ENCODE measurements around the gene ZDHHC24. TPM values are rescaled to one million over a fixed set of nuclear protein-coding genes. Genes with fewer than 3 reads are reported as not detected.
A peak's percentile ranks its signal among the peaks of the same experiment; 100 is the strongest.

Gene ZDHHC24
- total RNA-seq, 3 donors from 2014 or later (not counting 1 experiment from before 2014, with no cell fraction given): 18.5 to 34.9 (median 28.9) TPM

GRCh38 chr11:66475349-66476172 is 70.3 kb downstream of the ZDHHC24 start:
- Histone ChIP-seq H3K27ac (ENCODE audit: low read length) (no peak overlapping the region), H3K4me1 (ENCODE audit: control insufficient read depth, insufficient read depth, low read length) (peaks cover 14% of the 10 kb centered on the region), H3K36me3 (ENCODE audit: control insufficient read depth, insufficient read depth, low read length) (no peaks in the 10 kb centered on the region), H3K27me3 (ENCODE audit: control insufficient read depth, insufficient read depth, low read length) (no peaks in the 10 kb centered on the region), H3K4me3 (ENCODE audit: low read length) (no peak overlapping the region), H3K9me3 (ENCODE audit: control insufficient read depth, insufficient read depth, low read length) (no peaks in the 10 kb centered on the region)
- 97% methylated on average over 44 of the region's 44 CpGs for WGBS (ENCODE audit: insufficient coverage)
- ATAC-seq (no peak), DNase-seq (no peak)
- Mint-ChIP-seq H3K9me3 (no peaks in the 10 kb centered on the region), H3K4me1 (peaks cover 13 to 33% of the 10 kb centered on the region in 2 donors), H3K36me3 (no peaks in the 10 kb centered on the region), H3K27me3 (ENCODE audit: low read depth in 2 of 2) (no peaks in the 10 kb centered on the region), H3K27ac (no peak overlapping the region), H3K4me3 (no peak overlapping the region)
- intact Hi-C loops (cut with micrococcal nuclease): no loop called here
- no peak for TF ChIP-seq CTCF (IDR thresholded peaks at IDR 0.05)

- H3K4me1 ChIP-seq (ENCODE audit: control insufficient read depth, insufficient read depth, low read length): peaks cover 2% of the 10 kb centered on the region
- no peaks in the 10 kb centered on the region for H3K27me3 ChIP-seq (ENCODE audit: control insufficient read depth, insufficient read depth, low read length)
- ATAC-seq: peak in 1 of 3 donors; percentile 29
- H3K27ac Mint-ChIP-seq: no peak overlapping the region
- no peak overlapping the region for H3K27ac ChIP-seq (ENCODE audit: low read length)
- H3K27me3 Mint-ChIP-seq (ENCODE audit: low read depth in 2 of 2): no peaks in the 10 kb centered on the region
- no peak overlapping the region for H3K4me3 Mint-ChIP-seq
- intact Hi-C loops (cut with micrococcal nuclease): no loop called here
- WGBS (ENCODE audit: insufficient coverage): 91% methylated on average over 20 of the region's 20 CpGs
- no peak for TF ChIP-seq CTCF (IDR thresholded peaks at IDR 0.05)
- H3K9me3 ChIP-seq (ENCODE audit: control insufficient read depth, insufficient read depth, low read length): no peaks in the 10 kb centered on the region
- no peak overlapping the region for H3K4me3 ChIP-seq (ENCODE audit: low read length)
- no peaks in the 10 kb centered on the region for H3K36me3 Mint-ChIP-seq
- H3K36me3 ChIP-seq (ENCODE audit: control insufficient read depth, insufficient read depth, low read length): no peaks in the 10 kb centered on the region
- peaks cover 2 to 17% of the 10 kb centered on the region in 2 donors for H3K4me1 Mint-ChIP-seq
- H3K9me3 Mint-ChIP-seq: no peaks in the 10 kb centered on the region
- DNase-seq: no peak
Measured at GRCh38 chr11:66473608-66474515, 72.0 kb downstream of the ZDHHC24 start.

GRCh38 chr11:66473167-66473566 is 72.7 kb downstream of the ZDHHC24 start:
- Histone ChIP-seq H3K4me3 (ENCODE audit: low read length) (no peak overlapping the region), H3K27ac (ENCODE audit: low read length) (no peak overlapping the region), H3K27me3 (ENCODE audit: control insufficient read depth, insufficient read depth, low read length) (no peaks in the 10 kb centered on the region), H3K4me1 (ENCODE audit: control insufficient read depth, insufficient read depth, low read length) (no peaks in the 10 kb centered on the region), H3K36me3 (ENCODE audit: control insufficient read depth, insufficient read depth, low read length) (no peaks in the 10 kb centered on the region), H3K9me3 (ENCODE audit: control insufficient read depth, insufficient read depth, low read length) (no peaks in the 10 kb centered on the region)
- Mint-ChIP-seq H3K36me3 (no peaks in the 10 kb centered on the region), H3K27me3 (ENCODE audit: low read depth in 2 of 2) (no peaks in the 10 kb centered on the region), H3K4me1 (peaks cover 0 to 11% of the 10 kb centered on the region in 2 donors), H3K9me3 (no peaks in the 10 kb centered on the region), H3K4me3 (no peak overlapping the region), H3K27ac (no peak overlapping the region)
- intact Hi-C loops (cut with micrococcal nuclease): no loop called here
- ATAC-seq (no peak), DNase-seq (no peak)
- 93% methylated on average over 11 of the region's 11 CpGs for WGBS (ENCODE audit: insufficient coverage)
- TF ChIP-seq CTCF (IDR thresholded peaks at IDR 0.05): no peak

Data from natural killer cell (primary cell).